K562 (cell line): ENCODE measurements around the gene FASTKD1. TPM values are rescaled to one million over a fixed set of nuclear protein-coding genes. Genes with fewer than 3 reads are reported as not detected.
A peak's percentile ranks its signal among the peaks of the same experiment; 100 is the strongest.

ENCODE experiments used
- BCLAF1 ChIP-seq, 2 experiments: fragments of 450-650 bp in 1 of 2; IDR thresholded peaks; 2 replicates each; pipeline ENCODE4 v1.6.1; 2011 to 2017; ENCODE audit warnings: low read depth in 2 of 2, antibody characterized with exemption in 1 of 2, borderline replicate concordance in 1 of 2, low read length in 1 of 2, mild to moderate bottlenecking in 1 of 2, mixed read lengths in 1 of 2; ENCODE audit not compliant: control insufficient read depth in 1 of 2
- E2F4 ChIP-seq: sonication (generic); formaldehyde crosslinking; IDR thresholded peaks from 2 replicates; pipeline ENCODE4 v1.8.0; 2022; ENCODE audit warnings: mild to moderate bottlenecking, low read depth, missing genetic modification reagents
- ERF ChIP-seq: fragments of 450-650 bp; formaldehyde crosslinking; IDR thresholded peaks from 2 replicates; pipeline ENCODE4 v1.4.0; 2020; ENCODE audit warnings: mild to moderate bottlenecking, mixed read lengths
- ETS1 ChIP-seq: conservative IDR thresholded peaks from 2 replicates; pipeline ENCODE4 v1.6.1; 2011; ENCODE audit warnings: low read depth, mild to moderate bottlenecking, low read length; ENCODE audit not compliant: control insufficient read depth
- ETS2 ChIP-seq: IDR thresholded peaks from 2 replicates; pipeline ENCODE4 v1.6.1; 2016; ENCODE audit warnings: borderline replicate concordance, missing genetic modification characterization, mild to moderate bottlenecking, moderate library complexity, missing compliant biosample characterization; ENCODE audit not compliant: poor library complexity, severe bottlenecking
- KLF6 ChIP-seq: fragments of 250-450 bp; sonication (Bioruptor Pico); IDR thresholded peaks from 2 replicates; pipeline ENCODE4 v1.4.0; 2020; ENCODE audit warnings: mild to moderate bottlenecking, moderate library complexity, borderline replicate concordance
- MXI1 ChIP-seq: IDR thresholded peaks from 2 replicates; pipeline ENCODE4 v1.6.1; 2011; ENCODE audit warnings: low read depth, mild to moderate bottlenecking, improper control_type of control experiment, low read length
- MYNN ChIP-seq, 2 experiments: sonication (generic); formaldehyde crosslinking in 1 of 2; IDR thresholded peaks; 2 replicates each; pipeline versions ENCODE4 v1.5.0 to v1.6.1; 2016 to 2020; ENCODE audit warnings: antibody characterized with exemption in 1 of 2, missing genetic modification reagents in 1 of 2
- NFIX ChIP-seq: fragments of 250-450 bp; sonication (Bioruptor Pico); IDR thresholded peaks from 2 replicates; pipeline ENCODE4 v1.4.0; 2020; ENCODE audit warnings: low read depth, mild to moderate bottlenecking, moderate library complexity
- SIRT6 ChIP-seq: IDR thresholded peaks from one replicate; pipeline ENCODE4 v1.6.1; 2012; ENCODE audit warnings: low read depth, mild to moderate bottlenecking, control low read depth, inconsistent platforms, low read length, moderate library complexity
- ZNF586 ChIP-seq: fragments of 450-650 bp; formaldehyde crosslinking; conservative IDR thresholded peaks from 2 replicates; pipeline ENCODE4 v1.4.0; 2020; ENCODE audit warnings: mild to moderate bottlenecking, moderate library complexity
- ZSCAN29 ChIP-seq: fragments of 450-650 bp; IDR thresholded peaks from 2 replicates; pipeline ENCODE4 v1.6.1; 2017
- polyA plus RNA-seq, 8 experiments: library from polyadenylated mRNA; depleted of rRNA in 4 of 8; stranded (reverse) in 5 of 8; unstranded in 3 of 8; fragments of >200 nt; fragmentation: Nextera tagmentation in 2 of 8; fragmentation: Illumina TruSeq in 1 of 8; extraction: Ambion mirVana in 2 of 8; extraction: Trizol in 1 of 8; gene quantifications; 2 replicates each; pipeline versions ENCODE4 v1.2.1 to v1.2.3, GENCODE V29; 2011 to 2014; ENCODE audit warnings: inconsistent platforms in 1 of 8, missing spikeins in 1 of 8
- total RNA-seq, 7 experiments: library from RNA; depleted of rRNA in 6 of 7; stranded (reverse); fragments of >200 nt in 6 of 7; fragmentation: Illumina TruSeq in 2 of 7; extraction: Trizol in 2 of 7; gene quantifications; 2 replicates each; pipeline versions ENCODE4 v1.2.1 to v1.2.3, GENCODE V29; 2011 to 2021; ENCODE audit warnings: low replicate concordance in 1 of 7
- TF ChIP-seq, protein P1 (sequence below): fragments of 250-450 bp; sonication (Bioruptor Pico); IDR thresholded peaks from 2 replicates; pipeline ENCODE4 v1.5.0; 2021; ENCODE audit warnings: mild to moderate bottlenecking, moderate library complexity
- TF ChIP-seq, protein P2 (sequence below), 2 experiments: fragments of 450-650 bp in 1 of 2; sonication (generic) in 1 of 2; formaldehyde crosslinking in 1 of 2; IDR thresholded peaks in 1 of 2; conservative IDR thresholded peaks in 1 of 2; 2 replicates each; pipeline versions ENCODE4 v1.6.1 to v1.8.1; 2016 to 2023; ENCODE audit warnings: mild to moderate bottlenecking in 2 of 2, moderate library complexity in 2 of 2, inconsistent platforms in 1 of 2, missing genetic modification reagents in 1 of 2

Gene FASTKD1
- total and polyA plus RNA-seq, 9 of the 15 experiments (the other 6 are each of a cell fraction or from before 2014, with no cell fraction given): 63.5 to 134 (median 119) TPM

- peak in 1 of 2 experiments; percentile 87; a peak in 1 of 4 replicates for TF ChIP-seq BCLAF1 (IDR thresholded peaks at IDR 0.05; ENCODE audit: borderline replicate concordance in 1 of 2, control insufficient read depth in 1 of 2, low read depth in 2 of 2, low read length in 1 of 2)
- no peak for TF ChIP-seq E2F4 (CRISPR knock-in tag)
- peak; percentile 100 for TF ChIP-seq ETS1
- no peak for TF ChIP-seq ETS2 (tag)
- TF ChIP-seq ERF (CRISPR knock-in tag): no peak
- TF ChIP-seq, protein P1, sequence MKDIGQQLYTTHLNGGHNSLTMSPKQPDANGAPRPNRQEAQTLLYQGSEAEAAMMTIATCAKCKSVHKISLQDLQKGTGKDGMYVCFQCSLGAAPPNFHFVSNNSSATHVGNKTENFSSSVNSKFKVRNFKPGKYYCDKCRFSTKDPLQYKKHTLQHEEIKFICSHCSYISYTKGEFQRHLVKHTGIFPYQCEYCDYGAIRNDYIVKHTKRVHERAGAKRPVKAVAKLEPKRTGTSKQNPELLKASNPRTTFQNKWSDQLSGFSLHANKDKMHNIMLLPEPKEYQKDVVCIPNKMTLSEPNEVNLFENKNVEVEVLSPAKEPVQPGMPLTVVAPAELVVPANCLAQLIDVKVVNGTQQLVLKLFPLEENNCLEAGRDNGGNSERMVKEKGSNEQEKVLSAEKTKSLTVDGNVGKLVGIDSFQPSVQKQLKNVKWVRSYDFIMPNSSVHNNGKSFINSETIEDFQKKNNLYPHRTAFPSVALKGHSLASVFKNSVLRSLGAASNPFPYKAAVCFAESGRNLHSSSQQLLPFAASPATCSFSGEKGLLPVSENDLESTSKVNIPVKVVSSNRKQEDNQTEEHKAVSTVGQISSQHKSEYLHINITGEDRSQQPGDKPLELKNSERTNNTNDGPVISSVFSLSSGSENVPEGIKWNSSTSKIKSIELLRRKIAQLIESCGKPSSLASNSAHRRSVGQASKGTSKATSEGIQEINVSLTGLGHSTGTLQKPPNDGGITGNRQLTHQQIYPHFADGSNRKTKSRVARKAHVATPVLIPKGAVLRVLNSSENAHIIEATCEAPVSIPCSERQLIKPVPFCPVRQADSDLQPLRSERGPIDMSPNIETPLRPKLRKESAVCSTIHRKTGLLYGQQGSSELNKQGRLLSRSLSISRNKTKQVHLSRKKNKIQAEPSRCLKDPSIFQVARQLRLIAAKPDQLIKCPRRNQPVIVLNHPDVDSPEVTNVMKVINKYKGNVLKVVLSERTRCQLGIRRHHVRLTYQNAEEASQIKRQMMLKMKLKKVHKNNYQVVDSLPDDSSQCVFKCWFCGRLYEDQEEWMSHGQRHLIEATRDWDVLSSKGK (CRISPR knock-in tag): no peak
- TF ChIP-seq MXI1: peak; percentile 80
- no peak for TF ChIP-seq NFIX (CRISPR knock-in tag)
- peak; percentile 74 for TF ChIP-seq MYNN (IDR thresholded peaks at IDR 0.05)
- no peak for TF ChIP-seq MYNN (CRISPR knock-in tag; IDR thresholded peaks at IDR 0.05)
- peak; percentile 50; the same call in 1 of the 2 replicates for TF ChIP-seq ZSCAN29
- TF ChIP-seq, protein P2, sequence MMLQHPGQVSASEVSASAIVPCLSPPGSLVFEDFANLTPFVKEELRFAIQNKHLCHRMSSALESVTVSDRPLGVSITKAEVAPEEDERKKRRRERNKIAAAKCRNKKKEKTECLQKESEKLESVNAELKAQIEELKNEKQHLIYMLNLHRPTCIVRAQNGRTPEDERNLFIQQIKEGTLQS (IDR thresholded peaks at IDR 0.05): no peak
- TF ChIP-seq, protein P2 (CRISPR knock-in tag; conservative IDR thresholded peaks at IDR 0.05): 0 out of 2 replicates have a peak, but pooled peaks have one; percentile 67
- no peak for TF ChIP-seq ZNF586 (CRISPR knock-in tag)
- TF ChIP-seq SIRT6: no peak
- TF ChIP-seq KLF6 (CRISPR knock-in tag): no peak; the same call in 1 of the 2 replicates
Observed at GRCh38 chr2:169573160-169573973, at the start of gene FASTKD1 (continued).
